ENCODE results near the gene ENO3.

The ENO3 gene

GRCh38 chr17:4969551-4970173 lies 18.7 kb downstream of the ENO3 start:
- H3K36me3 Mint-ChIP-seq (ENCODE audit: low read depth) = peaks cover 47% of the 10 kb centered on the region
- ATAC-seq (peak; percentile 31), DNase-seq (peak; percentile 62)
- H3K4me1 Mint-ChIP-seq = peaks cover 44% of the 10 kb centered on the region
- H3K27me3 Mint-ChIP-seq = peaks cover 4% of the 10 kb centered on the region
- no peak overlapping the region for H3K4me3 Mint-ChIP-seq
- no peaks in the 10 kb centered on the region for H3K9me3 Mint-ChIP-seq
- no peak overlapping the region for H3K27ac Mint-ChIP-seq

- Mint-ChIP-seq H3K27me3 (peaks cover 4% of the 10 kb centered on the region), H3K27ac (no peak overlapping the region), H3K4me1 (peaks cover 41% of the 10 kb centered on the region), H3K4me3 (no peak overlapping the region), H3K9me3 (no peaks in the 10 kb centered on the region), H3K36me3 (ENCODE audit: low read depth) (peaks cover 50% of the 10 kb centered on the region)
- no peak for ATAC-seq
- no peak for DNase-seq
Observed at GRCh38 chr17:4970273-4970672, 19.4 kb downstream of the ENO3 start.

- no peak overlapping the region for H3K4me3 Mint-ChIP-seq
- no peak for DNase-seq
- H3K9me3 Mint-ChIP-seq = no peaks in the 10 kb centered on the region
- peak overlapping the region; percentile 35 for H3K27ac Mint-ChIP-seq
- peaks cover 4% of the 10 kb centered on the region for H3K27me3 Mint-ChIP-seq
- H3K4me1 Mint-ChIP-seq = peaks cover 34% of the 10 kb centered on the region
- peaks cover 47% of the 10 kb centered on the region for H3K36me3 Mint-ChIP-seq (ENCODE audit: low read depth)
- ATAC-seq = no peak
Observed at GRCh38 chr17:4971826-4972225, 20.9 kb downstream of the ENO3 start.

GRCh38 chr17:4972322-4972721 lies 21.4 kb downstream of the ENO3 start:
- peaks cover 34% of the 10 kb centered on the region for H3K4me1 Mint-ChIP-seq
- H3K27ac Mint-ChIP-seq = peak overlapping the region; percentile 53
- H3K9me3 Mint-ChIP-seq = no peaks in the 10 kb centered on the region
- peaks cover 4% of the 10 kb centered on the region for H3K27me3 Mint-ChIP-seq
- DNase-seq (no peak), ATAC-seq (no peak)
- peaks cover 48% of the 10 kb centered on the region for H3K36me3 Mint-ChIP-seq (ENCODE audit: low read depth)
- no peak overlapping the region for H3K4me3 Mint-ChIP-seq

- Mint-ChIP-seq H3K4me1 (peaks cover 34% of the 10 kb centered on the region), H3K36me3 (ENCODE audit: low read depth) (peaks cover 50% of the 10 kb centered on the region), H3K27ac (peak overlapping the region; percentile 53), H3K27me3 (peaks cover 4% of the 10 kb centered on the region), H3K9me3 (no peaks in the 10 kb centered on the region), H3K4me3 (no peak overlapping the region)
- ATAC-seq = no peak
- no peak for DNase-seq
Observed at GRCh38 chr17:4972752-4973151, 21.8 kb downstream of the ENO3 start.

GRCh38 chr17:4973256-4974114 lies 22.6 kb downstream of the ENO3 start:
- Mint-ChIP-seq H3K36me3 (ENCODE audit: low read depth) (peaks cover 51% of the 10 kb centered on the region), H3K4me3 (no peak overlapping the region), H3K9me3 (no peaks in the 10 kb centered on the region), H3K27me3 (peaks cover 4% of the 10 kb centered on the region), H3K27ac (peak overlapping the region; percentile 62), H3K4me1 (peaks cover 34% of the 10 kb centered on the region)
- ATAC-seq (no peak), DNase-seq (no peak)

- H3K27ac Mint-ChIP-seq = peak overlapping the region; percentile 62
Observed at GRCh38 chr17:4974115-4974670, 23.3 kb downstream of the ENO3 start.

GRCh38 chr17:4978726-4979125 lies 27.8 kb downstream of the ENO3 start:
- Mint-ChIP-seq H3K27me3 (no peaks in the 10 kb centered on the region), H3K4me1 (peaks cover 19% of the 10 kb centered on the region), H3K9me3 (no peaks in the 10 kb centered on the region), H3K4me3 (no peak overlapping the region), H3K27ac (peak overlapping the region; percentile 22), H3K36me3 (ENCODE audit: low read depth) (peaks cover 33% of the 10 kb centered on the region)
- no peak for DNase-seq
- no peak for ATAC-seq

More at GRCh38 chr17:4974115-4974670, 23.3 kb downstream of the ENO3 start:
- H3K9me3 Mint-ChIP-seq = no peaks in the 10 kb centered on the region
- DNase-seq (no peak), ATAC-seq (no peak)
- peaks cover 51% of the 10 kb centered on the region for H3K36me3 Mint-ChIP-seq (ENCODE audit: low read depth)
- H3K27me3 Mint-ChIP-seq = peaks cover 3% of the 10 kb centered on the region
- peaks cover 27% of the 10 kb centered on the region for H3K4me1 Mint-ChIP-seq
- H3K4me3 Mint-ChIP-seq = no peak overlapping the region

- DNase-seq = peak; percentile 48
- ATAC-seq = peak; percentile 60
- Mint-ChIP-seq H3K4me1 (peaks cover 16% of the 10 kb centered on the region), H3K27ac (peak overlapping the region; percentile 12), H3K27me3 (no peaks in the 10 kb centered on the region), H3K9me3 (no peaks in the 10 kb centered on the region), H3K36me3 (ENCODE audit: low read depth) (peaks cover 23% of the 10 kb centered on the region), H3K4me3 (no peak overlapping the region)
Observed at GRCh38 chr17:4980644-4981216, 29.8 kb downstream of the ENO3 start.

GRCh38 chr17:4982305-4982704 lies 31.4 kb downstream of the ENO3 start:
- H3K27me3 Mint-ChIP-seq = no peaks in the 10 kb centered on the region
- ATAC-seq = no peak
- peak overlapping the region; percentile 58 for H3K27ac Mint-ChIP-seq
- no peak for DNase-seq
- H3K4me1 Mint-ChIP-seq = peaks cover 24% of the 10 kb centered on the region
- no peaks in the 10 kb centered on the region for H3K9me3 Mint-ChIP-seq
- H3K36me3 Mint-ChIP-seq (ENCODE audit: low read depth) = peaks cover 21% of the 10 kb centered on the region
- no peak overlapping the region for H3K4me3 Mint-ChIP-seq

- H3K4me1 Mint-ChIP-seq = peaks cover 36% of the 10 kb centered on the region
- H3K9me3 Mint-ChIP-seq = no peaks in the 10 kb centered on the region
- no peaks in the 10 kb centered on the region for H3K27me3 Mint-ChIP-seq
- H3K36me3 Mint-ChIP-seq (ENCODE audit: low read depth) = peaks cover 16% of the 10 kb centered on the region
- no peak for DNase-seq
- H3K4me3 Mint-ChIP-seq = peak overlapping the region; percentile 90
- H3K27ac Mint-ChIP-seq = peak overlapping the region; percentile 88
- no peak for ATAC-seq
Observed at GRCh38 chr17:4986403-4986802, 35.5 kb downstream of the ENO3 start.

- no peaks in the 10 kb centered on the region for H3K9me3 Mint-ChIP-seq
- no peaks in the 10 kb centered on the region for H3K27me3 Mint-ChIP-seq
- DNase-seq (peak; percentile 94), ATAC-seq (peak; percentile 92)
- peaks cover 19% of the 10 kb centered on the region for H3K36me3 Mint-ChIP-seq (ENCODE audit: low read depth)
- H3K4me1 Mint-ChIP-seq = peaks cover 32% of the 10 kb centered on the region
- peak within 1 kb of the TSS; percentile 90 for H3K4me3 Mint-ChIP-seq
- H3K27ac Mint-ChIP-seq = peak within 1 kb of the TSS; percentile 88
Observed at GRCh38 chr17:4986951-4987766, 36.2 kb downstream of the ENO3 start, which contains the start of gene CAMTA2. Gene CAMTA2 (minus strand): TSS chr17:4987675. CDS start chr17:4986222, 1,453 bp downstream.

- peak overlapping the region; percentile 90 for H3K4me3 Mint-ChIP-seq
- no peak for DNase-seq
- peaks cover 32% of the 10 kb centered on the region for H3K4me1 Mint-ChIP-seq
- peak overlapping the region; percentile 88 for H3K27ac Mint-ChIP-seq
- ATAC-seq = no peak
- no peaks in the 10 kb centered on the region for H3K27me3 Mint-ChIP-seq
- peaks cover 16% of the 10 kb centered on the region for H3K36me3 Mint-ChIP-seq (ENCODE audit: low read depth)
- no peaks in the 10 kb centered on the region for H3K9me3 Mint-ChIP-seq
Observed at GRCh38 chr17:4987767-4988567, 37.0 kb downstream of the ENO3 start.
